Middle frontal gyrus (tissue), 1 donor: ENCODE data around the gene CYP4F3.
"Not testable (repeated sequence)": the region's sequence is repeated elsewhere in the genome, so short reads cannot be mapped to it uniquely, and the experiment has no call there.

Experiments used
- DNase-seq: peaks from one replicate; pipeline ENCODE4 v3.0.0-alpha.2; 2015; ENCODE audit warnings: low spot score; ENCODE audit errors: extremely low spot score

Gene CYP4F3

DNA sequence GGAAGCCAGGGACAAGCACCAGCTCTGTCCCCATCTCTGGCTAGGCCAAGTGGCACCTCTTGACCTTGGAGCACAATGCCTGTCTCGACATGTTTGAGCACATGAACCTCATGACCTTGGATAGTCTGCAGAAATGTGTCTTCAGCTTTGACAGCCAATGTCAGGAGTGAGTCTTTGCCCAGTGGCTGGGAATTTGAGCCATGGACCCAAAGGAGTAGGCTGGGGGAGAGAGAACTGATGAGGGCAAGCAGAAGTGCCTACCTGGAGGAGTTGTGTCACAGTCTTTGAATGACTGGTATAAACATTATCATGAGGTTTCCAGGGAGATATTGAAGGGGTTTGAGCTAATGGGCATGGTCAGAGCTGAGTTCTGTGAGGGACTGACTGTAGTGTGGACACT is 25.5 kb downstream of the CYP4F3 start:
- DNase-seq = no peak

DNA sequence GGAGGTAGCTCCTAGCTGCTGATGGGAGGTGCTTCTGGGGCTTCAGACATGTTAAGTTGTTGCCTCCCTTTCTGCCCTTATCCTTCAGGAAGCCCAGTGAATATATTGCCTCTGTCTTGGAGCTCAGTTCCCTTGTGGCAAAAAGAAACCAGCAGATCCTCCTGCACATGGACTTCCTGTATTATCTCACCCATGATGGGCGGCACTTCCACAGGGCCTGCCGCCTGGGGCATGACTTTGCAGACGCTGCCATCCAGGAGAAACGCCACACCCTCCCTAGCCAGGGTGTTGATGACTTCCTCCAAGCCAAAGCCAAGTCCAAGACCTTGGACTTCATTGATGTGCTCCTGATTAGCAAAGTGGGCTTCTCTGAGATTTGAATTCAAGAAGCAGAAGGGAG is 26.2 kb downstream of the CYP4F3 start:
- no peak for DNase-seq

DNA sequence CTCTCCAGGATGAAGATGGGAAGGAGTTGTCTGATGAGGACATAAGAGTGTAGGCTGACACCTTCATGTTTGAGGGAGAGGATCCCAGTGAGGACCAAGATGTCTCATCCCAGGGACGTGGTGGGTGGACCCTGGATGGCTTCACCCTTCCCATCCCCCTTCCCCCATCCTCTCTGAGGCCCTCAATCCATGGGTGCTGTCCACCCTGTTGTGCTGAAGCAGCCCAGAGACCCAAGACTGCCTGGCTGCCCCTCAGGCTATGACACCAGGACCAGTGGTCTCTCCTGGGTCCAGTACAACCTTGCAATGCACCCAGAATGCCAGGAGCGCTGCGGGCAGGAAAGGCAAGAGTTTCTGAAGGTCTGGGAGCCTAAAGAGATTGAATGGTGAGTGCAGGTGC is 28.7 kb downstream of the CYP4F3 start:
- DNase-seq = no peak

DNA sequence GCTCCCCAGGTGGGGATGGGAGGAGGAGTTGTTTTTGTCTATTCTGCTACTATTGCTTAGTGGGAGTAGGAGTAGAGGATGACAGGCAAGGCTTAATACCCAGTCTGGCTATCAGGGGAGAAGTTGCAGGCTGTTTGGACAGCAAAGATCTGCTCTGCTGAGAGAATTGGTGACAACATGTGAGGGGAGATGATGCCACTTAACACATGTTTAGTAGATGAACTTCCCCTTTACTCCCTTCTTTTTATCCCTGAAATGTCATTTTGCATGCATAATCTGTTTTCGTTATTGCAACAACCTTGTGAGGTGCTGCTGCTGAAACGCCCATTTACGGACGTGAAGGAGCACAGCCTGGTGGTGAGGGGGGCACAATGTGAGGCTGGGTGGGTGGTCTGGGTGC is 29.2 kb downstream of the CYP4F3 start:
- no peak for DNase-seq

DNA sequence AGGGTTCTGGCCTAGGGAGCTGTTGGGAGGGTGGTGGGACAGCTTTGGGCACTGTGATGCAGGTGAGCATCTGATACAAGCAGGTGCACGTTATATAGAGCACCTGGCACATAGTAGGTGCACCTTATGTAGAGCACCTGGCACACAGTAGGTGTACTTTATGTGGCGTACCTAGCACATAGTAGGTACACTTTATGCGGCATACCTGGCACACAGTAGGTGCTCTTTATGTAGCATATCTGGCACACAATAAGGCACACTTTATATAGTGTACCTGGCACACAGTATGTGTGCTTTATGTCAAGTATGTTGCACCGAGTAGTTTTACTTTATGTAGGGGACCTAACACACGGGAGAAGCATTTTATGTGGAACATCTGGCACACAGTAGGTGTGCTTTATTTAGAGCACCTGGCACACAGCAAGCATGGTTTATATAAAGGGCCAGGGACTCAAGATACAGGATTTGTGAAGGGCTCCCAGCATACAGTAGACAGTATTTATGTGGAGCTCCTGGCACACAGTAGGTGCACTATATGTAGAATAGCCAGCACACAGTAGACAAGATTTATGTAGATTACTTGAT is 30.6 kb downstream of the CYP4F3 start:
- DNase-seq = no peak

DNA sequence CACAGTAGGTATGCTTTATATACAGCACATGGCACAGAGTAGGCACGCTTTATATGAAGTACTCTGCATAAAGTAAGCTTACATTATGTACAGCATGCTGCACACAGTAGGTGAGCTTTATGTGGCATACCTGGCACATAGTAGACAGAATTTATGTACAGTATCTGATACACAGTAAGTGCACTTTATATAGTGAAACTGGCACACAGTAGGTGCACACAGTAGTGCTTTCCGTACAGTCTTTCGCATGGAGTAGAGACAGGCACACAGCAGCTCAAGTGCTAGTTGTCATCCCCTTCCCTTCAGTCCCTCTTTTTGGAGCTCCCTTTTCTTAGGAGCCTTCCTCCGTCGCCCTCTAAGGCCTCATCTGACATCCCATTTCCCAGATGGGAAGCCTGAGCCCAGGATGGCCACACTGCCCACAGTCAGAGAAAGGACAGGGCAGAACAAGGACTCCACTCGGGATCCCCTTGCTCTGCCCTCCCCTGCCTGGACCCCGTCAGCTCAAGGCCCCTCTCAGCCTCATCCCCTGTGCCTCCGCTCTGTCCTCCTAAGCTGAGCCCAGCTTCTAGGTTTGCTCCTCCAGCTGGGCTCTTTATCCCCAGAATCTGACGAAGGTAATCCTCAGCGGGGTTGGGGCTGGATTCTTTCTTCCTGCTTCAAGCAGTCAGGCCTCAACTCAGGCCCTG is 31.3 kb downstream of the CYP4F3 start:
- no peak for DNase-seq

DNA sequence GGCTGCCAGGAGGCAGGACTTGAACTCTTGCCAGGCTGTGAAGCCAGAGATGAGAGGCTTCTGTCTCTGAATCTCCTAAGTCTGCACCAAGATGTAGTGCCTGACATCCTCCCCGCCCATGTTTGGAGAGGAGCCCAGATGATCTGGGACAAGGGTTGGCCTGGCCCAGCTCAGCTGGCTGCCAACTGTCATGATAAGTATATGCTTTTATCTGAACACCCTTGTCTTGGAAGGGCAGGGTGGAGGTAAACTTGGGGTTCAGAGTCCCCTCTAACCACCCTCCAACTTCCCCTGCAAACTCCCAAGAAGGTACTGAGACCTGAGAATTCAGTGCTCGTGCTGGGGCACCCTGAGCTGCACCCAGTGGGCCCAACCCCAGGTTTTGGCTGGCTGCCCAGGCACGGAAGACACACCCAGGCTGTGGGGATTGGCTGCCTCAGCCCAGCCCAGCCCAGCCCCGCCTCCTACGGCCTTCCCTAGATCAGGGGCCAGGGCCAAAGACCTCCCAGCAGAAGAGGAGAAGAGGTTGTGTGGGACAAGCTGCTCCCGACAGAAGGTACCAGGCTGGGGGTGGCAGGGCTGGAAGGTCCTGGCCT is 32.0 kb downstream of the CYP4F3 start, which contains the start of gene CYP4F12:
TSS of gene CYP4F12 (plus strand) at position 508 of the 596 bp plus-strand sequence. CDS start 443 bp downstream, outside the sequence.
- no peak for DNase-seq

DNA sequence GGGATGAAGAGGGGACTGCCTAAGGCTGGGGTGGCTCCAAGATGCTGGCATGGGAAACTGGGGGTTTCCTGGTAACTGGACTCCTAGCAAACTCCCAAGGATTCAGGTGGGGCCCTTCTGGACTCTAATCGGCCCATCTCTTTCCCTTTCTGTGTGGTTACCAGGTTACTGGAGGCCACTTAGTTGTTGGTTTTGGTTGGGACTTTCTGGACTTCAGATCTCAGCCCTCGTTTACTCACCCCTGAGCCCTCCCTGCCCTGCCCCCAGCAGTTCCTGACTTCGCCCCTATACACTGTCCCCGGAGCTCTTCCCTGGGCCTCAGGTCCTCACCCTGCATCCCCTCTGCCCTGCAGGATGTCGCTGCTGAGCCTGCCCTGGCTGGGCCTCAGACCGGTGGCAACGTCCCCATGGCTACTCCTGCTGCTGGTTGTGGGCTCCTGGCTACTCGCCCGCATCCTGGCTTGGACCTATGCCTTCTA is 32.5 kb downstream of the CYP4F3 start:
- DNase-seq = no peak

DNA sequence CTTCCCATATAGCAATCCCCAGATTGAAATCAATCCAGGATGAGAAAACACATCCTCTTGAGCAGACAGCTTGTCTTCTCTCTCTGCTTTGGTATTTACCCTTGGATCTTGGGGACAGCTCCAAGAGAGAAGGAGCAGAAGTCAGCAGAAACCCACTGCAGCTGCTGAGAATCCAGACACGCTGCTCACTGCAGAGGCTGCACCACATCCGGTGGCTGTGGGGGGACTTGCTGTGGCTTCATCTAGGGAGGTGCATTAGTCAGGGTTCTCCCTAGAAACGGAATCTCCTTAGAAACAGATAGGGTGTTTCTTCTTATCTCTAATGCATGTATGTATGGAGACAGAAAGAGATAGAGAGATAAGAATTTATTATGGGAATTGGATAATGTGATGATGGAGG is 34.9 kb downstream of the CYP4F3 start:
- no peak for DNase-seq

DNA sequence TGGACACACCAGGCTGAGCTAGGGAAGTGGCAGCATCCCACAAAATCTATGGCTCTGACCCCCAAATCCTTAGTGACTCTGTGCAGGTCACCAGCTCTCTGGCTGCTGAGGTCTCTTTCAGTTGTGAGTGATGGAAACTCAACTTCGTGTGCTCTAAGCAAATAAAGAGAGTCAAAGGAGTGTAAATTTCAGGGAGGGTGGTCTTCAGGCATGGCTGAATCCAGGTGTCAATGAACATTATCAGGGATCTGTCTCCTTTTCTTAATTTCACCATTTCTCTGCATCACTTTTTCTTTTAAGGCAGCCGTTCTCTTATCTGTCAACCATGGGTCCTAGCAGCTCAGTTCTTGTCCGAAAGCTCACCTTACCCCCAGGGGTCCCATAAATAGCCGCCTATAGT is 38.4 kb downstream of the CYP4F3 start:
- DNase-seq = no peak

DNA sequence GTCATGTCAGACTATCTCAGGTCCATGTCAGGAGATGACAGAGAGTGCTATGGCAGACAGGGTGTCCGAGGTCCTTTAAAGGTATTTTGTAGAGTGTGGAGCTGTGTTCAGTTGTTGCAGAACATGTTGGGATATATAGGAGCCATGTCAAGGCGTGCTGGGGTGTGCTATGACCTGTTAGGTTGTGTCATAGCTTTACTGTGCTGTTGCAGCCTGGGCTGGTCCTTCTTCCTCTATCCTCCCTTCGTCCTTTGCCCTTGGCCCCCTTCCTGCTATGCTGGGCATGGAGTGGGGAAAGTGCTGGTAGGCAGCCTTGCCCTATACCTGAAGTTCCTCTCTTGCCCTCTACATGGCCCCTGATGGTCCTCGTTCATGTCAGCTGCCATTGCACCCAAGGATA is 39.2 kb downstream of the CYP4F3 start:
- DNase-seq = not testable (repeated sequence)

DNA sequence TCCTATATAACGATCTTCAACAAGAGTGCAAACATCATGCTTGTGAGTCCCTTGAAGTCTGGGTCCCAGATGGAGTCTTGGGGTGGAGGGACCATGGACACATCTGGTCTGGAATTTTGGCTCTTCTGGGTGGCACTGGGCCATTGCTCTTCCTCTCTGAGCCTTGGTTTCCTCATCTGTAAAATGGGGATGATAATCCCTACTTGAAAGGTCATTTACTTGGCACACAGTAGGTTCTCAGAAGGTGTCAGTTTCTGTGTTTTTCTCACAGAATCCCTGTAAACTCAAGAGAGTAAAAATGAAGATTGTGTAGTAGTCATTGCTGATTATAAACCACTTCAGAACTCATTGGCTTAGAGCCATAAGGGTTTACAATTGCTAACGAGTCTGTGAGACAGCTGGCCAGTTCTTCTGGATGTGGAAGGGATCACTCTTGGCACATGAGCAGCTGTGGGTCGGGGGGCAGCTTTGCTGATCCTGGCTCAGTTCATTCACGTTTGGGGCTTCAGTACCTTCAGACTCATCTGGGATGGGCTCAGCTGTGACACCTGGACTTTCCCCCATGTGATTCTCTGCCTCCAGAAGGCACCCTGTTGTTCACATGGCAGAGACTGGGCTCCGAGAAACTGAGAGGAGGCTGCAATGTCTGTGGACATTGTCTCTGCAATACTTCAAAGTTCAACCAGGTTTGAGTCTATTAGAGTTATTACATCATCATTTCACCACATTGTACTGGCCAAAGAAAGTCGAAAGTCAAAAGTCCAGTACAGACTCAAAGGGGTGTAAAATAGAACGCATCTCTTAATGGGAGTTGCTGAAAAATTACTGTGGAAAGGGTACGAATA is 40.0 kb downstream of the CYP4F3 start:
- no peak for DNase-seq

DNA sequence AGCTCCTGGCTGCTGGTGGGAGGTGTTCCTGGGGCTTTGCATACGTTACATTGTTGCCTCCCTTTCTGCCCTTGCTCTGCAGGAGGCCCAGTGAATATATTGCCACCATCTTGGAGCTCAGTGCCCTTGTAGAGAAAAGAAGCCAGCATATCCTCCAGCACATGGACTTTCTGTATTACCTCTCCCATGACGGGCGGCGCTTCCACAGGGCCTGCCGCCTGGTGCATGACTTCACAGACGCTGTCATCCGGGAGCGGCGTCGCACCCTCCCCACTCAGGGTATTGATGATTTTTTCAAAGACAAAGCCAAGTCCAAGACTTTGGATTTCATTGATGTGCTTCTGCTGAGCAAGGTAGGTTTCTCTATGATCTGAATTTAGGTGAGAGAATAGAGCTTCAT is 42.7 kb downstream of the CYP4F3 start:
- no peak for DNase-seq

DNA sequence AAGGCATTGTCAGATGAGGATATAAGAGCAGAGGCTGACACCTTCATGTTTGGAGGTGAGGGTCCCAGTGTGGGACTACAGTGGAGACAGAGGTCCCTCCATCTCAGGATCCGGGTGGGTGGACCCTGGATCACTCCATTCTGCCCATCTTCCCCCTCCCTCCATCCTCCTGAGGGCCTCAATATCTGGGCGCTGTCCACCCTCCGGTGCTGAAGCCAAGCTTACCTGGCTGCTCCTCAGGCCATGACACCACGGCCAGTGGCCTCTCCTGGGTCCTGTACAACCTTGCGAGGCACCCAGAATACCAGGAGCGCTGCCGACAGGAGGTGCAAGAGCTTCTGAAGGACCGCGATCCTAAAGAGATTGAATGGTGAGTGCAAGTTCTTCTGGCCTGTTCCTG is 44.1 kb downstream of the CYP4F3 start:
- DNase-seq = no peak

DNA sequence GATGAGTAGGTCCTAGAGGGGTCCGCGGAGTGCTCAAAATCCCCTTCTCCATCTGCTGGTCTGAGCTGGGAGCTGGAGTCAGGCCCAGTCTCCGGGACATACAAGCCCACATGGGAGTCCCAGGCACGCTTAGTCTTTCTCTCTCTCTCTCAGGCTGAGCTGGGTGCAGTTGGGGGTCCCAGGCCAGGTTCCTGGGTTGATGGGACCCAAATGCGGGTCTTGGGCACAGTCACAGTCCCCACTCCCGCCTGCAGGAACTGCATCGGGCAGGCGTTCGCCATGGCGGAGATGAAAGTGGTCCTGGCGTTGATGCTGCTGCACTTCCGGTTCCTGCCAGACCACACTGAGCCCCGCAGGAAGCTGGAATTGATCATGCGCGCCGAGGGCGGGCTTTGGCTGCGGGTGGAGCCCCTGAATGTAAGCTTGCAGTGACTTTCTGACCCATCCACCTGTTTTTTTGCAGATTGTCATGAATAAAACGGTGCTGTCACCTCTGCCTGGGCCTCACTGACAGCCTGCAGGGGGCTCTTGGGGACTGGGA is 56.0 kb downstream of the CYP4F3 start:
- DNase-seq = no peak

DNA sequence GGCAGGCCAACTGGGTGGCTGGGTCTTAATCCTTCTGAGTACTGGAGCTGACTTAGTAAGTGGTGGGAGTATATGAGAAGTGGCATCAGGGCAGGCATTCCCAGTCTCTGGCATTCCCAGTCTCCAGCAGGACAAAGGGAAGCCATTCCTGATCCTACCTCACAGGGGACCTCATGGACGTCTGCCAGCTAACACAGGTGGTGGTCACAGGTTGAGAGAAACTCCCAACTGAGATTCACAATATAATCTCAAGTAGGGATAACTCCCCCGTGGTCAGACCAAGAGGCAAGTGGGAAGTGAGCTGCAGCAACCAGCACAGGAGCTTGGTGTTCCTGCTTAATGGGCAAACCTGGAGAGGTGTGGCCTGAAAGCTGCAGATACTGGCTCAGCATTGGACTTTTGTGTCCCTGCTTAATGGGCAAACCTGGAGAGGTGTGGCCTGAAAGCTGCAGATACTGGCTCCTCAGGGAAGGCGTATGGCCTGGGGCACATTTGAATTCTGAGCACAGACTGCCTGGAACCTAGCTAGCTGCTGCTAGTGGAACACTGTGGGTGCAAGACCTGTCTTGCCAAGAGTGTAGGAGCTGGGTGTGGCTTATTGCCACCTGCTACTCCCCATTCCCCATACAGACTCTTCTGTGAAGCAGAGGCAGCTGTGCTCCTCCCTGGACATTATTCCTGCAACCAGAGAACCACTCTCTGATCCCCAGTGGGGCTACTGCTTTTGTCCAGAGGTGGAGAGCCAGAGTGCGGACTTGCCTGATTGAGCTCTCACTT is 61.2 kb downstream of the CYP4F3 start:
- DNase-seq = no peak

DNA sequence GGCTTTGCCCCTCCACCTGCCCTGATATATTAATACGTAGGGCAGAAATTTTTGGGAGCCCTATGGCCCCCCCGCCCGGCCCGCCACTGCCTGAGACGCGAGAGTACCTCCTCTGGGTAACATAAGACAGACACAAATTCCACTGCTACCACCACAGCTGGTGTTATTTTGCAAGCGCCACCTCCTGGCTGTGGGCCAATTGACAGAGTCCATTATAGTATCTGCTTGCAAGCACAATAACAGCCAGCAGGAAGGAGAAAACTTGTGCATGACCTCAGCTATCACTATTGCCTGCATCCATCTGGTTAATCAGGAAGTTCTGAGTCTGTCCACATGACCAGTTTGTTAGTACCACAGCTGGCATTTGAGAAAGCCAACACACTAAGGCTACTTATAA is 61.8 kb downstream of the CYP4F3 start:
- no peak for DNase-seq
